ENCODE results near the gene TRIO. TPM values are rescaled to one million over a fixed set of nuclear protein-coding genes. Genes with fewer than 3 reads are reported as not detected.

The TRIO gene
- polyA plus RNA-seq, 1 of the 3 experiments (the other 2 are of a cell fraction): 229 TPM

DNA sequence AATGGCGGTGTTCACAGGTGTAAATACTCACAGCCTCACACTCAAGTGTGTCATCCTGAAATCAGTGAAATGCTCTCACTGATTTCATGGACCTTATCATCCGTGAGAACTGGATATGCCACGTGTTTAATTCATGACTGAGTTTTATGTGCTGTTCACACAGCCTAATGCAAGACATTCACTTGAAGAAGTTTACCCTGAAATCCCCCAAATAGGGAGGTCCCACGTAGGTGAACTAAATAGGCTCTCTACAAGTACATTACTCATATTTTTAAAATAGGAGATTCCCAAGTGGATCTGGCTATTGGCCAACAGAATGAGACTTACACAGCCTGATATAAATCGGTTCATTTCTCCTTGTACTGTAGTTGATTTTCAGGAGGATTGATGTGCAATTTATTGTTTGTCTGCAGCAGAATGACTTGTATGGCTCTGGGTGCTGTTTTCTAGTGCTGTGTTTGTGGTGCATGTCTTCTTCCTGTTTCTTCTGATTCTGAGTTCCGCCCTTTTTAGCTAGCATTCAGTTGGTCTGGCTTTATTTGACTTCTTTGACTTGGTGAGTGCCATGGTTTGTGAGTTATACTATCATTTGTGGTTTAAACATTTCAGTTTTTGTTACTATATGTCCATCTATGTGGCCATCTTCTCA lies 25.1 kb downstream of the TRIO start:
- Histone ChIP-seq H3K4me3 (ENCODE audit: low read depth in 2 of 2, low read length in 1 of 2) (no peak overlapping the region), H3K4me1 (ENCODE audit: control insufficient read depth in 1 of 2, insufficient read depth in 2 of 2, low read depth in 1 of 2, low read length in 1 of 2) (peaks cover 17 to 55% of the 10 kb centered on the region in 2 experiments), H3K4me2 (peak overlapping the region; percentile 22), H3K27me3 (ENCODE audit: insufficient read depth) (no peaks in the 10 kb centered on the region), H3K27ac (ENCODE audit: low read depth in 2 of 2, low read length in 1 of 2) (peak overlapping the region in 1 of 2 experiments; percentile 80), H3K9ac (no peak overlapping the region), H2AFZ (ENCODE audit: low read depth) (no peak overlapping the region), H4K20me1 (ENCODE audit: insufficient read depth) (peaks cover 98% of the 10 kb centered on the region), H3K9me3 (no peaks in the 10 kb centered on the region), H3K9me2 (no peaks in the 10 kb centered on the region), H3K79me2 (ENCODE audit: insufficient read depth) (peaks cover 100% of the 10 kb centered on the region), H3K36me3 (replicated peaks in 1 of 2; ENCODE audit: control insufficient read depth in 1 of 2, insufficient read depth in 2 of 2, low read length in 1 of 2) (peaks cover 3 to 11% of the 10 kb centered on the region in 2 experiments), H3F3A (replicated peaks; ENCODE audit: insufficient read depth) (peaks cover 35% of the 10 kb centered on the region)
- POLR2A ChIA-PET: no interaction called here
- 75% methylated on average over 6 of the region's 6 CpGs for WGBS (ENCODE audit: low lambda C conversion rate)
- DNase-seq: no peak
- TF ChIP-seq, protein P1, sequence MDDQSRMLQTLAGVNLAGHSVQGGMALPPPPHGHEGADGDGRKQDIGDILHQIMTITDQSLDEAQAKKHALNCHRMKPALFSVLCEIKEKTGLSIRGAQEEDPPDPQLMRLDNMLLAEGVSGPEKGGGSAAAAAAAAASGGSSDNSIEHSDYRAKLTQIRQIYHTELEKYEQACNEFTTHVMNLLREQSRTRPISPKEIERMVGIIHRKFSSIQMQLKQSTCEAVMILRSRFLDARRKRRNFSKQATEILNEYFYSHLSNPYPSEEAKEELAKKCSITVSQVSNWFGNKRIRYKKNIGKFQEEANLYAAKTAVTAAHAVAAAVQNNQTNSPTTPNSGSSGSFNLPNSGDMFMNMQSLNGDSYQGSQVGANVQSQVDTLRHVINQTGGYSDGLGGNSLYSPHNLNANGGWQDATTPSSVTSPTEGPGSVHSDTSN (IDR thresholded peaks at IDR 0.05): 0 out of 2 replicates have a peak, but pooled peaks have one; percentile 3
- peak; percentile 59; the same call in 1 of the 2 replicates for TF ChIP-seq NFIC (IDR thresholded peaks at IDR 0.05; ENCODE audit: borderline replicate concordance)
- TF ChIP-seq, protein P2, sequence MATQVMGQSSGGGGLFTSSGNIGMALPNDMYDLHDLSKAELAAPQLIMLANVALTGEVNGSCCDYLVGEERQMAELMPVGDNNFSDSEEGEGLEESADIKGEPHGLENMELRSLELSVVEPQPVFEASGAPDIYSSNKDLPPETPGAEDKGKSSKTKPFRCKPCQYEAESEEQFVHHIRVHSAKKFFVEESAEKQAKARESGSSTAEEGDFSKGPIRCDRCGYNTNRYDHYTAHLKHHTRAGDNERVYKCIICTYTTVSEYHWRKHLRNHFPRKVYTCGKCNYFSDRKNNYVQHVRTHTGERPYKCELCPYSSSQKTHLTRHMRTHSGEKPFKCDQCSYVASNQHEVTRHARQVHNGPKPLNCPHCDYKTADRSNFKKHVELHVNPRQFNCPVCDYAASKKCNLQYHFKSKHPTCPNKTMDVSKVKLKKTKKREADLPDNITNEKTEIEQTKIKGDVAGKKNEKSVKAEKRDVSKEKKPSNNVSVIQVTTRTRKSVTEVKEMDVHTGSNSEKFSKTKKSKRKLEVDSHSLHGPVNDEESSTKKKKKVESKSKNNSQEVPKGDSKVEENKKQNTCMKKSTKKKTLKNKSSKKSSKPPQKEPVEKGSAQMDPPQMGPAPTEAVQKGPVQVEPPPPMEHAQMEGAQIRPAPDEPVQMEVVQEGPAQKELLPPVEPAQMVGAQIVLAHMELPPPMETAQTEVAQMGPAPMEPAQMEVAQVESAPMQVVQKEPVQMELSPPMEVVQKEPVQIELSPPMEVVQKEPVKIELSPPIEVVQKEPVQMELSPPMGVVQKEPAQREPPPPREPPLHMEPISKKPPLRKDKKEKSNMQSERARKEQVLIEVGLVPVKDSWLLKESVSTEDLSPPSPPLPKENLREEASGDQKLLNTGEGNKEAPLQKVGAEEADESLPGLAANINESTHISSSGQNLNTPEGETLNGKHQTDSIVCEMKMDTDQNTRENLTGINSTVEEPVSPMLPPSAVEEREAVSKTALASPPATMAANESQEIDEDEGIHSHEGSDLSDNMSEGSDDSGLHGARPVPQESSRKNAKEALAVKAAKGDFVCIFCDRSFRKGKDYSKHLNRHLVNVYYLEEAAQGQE (IDR thresholded peaks at IDR 0.05; ENCODE audit: low read depth, low read length): no peak
- CTCF ChIA-PET: interaction anchor here (0.7 kb wide), 1 partner anchor 102 kb away, joined by 4 read pairs; no protein-coding TSS in a partner anchor

DNA sequence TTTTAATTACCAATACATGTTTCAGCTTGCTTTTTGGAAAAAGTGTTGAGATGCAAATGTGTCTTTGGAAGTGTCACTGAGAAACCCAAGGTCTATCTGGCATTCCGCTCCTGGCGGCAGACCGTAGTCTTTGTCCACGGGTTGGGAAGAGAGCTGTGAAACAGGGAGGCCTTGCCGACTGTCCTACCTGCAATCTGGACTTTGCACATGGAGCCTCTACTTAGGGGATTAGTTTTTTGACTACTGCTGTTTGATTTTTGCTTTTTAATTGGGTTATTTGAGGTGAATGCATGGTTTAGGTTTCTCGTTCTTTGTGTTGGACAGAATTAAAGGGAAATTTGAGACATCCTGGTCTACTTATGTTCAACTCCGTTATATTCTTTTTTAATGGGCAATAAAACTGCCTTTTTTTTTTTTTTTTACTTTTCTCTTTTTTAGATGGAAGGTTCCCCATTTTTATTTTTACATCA lies 25.7 kb downstream of the TRIO start:
- Histone ChIP-seq H4K20me1 (ENCODE audit: insufficient read depth) (peaks cover 98% of the 10 kb centered on the region), H3K4me1 (ENCODE audit: control insufficient read depth in 1 of 2, insufficient read depth in 2 of 2, low read depth in 1 of 2, low read length in 1 of 2) (peaks cover 23 to 61% of the 10 kb centered on the region in 2 experiments)
- POLR2A ChIA-PET: no interaction called here
- no peak for TF ChIP-seq RXRA (IDR thresholded peaks at IDR 0.05; ENCODE audit: borderline replicate concordance, low read depth)
- no peak for TF ChIP-seq MXI1 (IDR thresholded peaks at IDR 0.05; ENCODE audit: low read depth, low read length)
- no peak for TF ChIP-seq JUND (IDR thresholded peaks at IDR 0.05)
- TF ChIP-seq MEF2A (IDR thresholded peaks at IDR 0.05; ENCODE audit: borderline replicate concordance, low read depth): no peak
- TF ChIP-seq GATA2 (CRISPR knock-in tag; IDR thresholded peaks at IDR 0.05): no peak
- TF ChIP-seq, protein P3, sequence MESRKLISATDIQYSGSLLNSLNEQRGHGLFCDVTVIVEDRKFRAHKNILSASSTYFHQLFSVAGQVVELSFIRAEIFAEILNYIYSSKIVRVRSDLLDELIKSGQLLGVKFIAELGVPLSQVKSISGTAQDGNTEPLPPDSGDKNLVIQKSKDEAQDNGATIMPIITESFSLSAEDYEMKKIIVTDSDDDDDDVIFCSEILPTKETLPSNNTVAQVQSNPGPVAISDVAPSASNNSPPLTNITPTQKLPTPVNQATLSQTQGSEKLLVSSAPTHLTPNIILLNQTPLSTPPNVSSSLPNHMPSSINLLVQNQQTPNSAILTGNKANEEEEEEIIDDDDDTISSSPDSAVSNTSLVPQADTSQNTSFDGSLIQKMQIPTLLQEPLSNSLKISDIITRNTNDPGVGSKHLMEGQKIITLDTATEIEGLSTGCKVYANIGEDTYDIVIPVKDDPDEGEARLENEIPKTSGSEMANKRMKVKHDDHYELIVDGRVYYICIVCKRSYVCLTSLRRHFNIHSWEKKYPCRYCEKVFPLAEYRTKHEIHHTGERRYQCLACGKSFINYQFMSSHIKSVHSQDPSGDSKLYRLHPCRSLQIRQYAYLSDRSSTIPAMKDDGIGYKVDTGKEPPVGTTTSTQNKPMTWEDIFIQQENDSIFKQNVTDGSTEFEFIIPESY (IDR thresholded peaks at IDR 0.05; ENCODE audit: borderline replicate concordance, low read depth): no peak
- TF ChIP-seq, protein P1 (IDR thresholded peaks at IDR 0.05): no peak
- TF ChIP-seq, protein P2 (IDR thresholded peaks at IDR 0.05; ENCODE audit: low read depth, low read length): no peak
- no peak for TF ChIP-seq NRF1 (IDR thresholded peaks at IDR 0.05; ENCODE audit: low read depth, low read length)
- TF ChIP-seq, protein P4, sequence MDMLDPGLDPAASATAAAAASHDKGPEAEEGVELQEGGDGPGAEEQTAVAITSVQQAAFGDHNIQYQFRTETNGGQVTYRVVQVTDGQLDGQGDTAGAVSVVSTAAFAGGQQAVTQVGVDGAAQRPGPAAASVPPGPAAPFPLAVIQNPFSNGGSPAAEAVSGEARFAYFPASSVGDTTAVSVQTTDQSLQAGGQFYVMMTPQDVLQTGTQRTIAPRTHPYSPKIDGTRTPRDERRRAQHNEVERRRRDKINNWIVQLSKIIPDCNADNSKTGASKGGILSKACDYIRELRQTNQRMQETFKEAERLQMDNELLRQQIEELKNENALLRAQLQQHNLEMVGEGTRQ (IDR thresholded peaks at IDR 0.05; ENCODE audit: borderline replicate concordance, low read depth, low read length): no peak

More for the DNA sequence above, 25.7 kb downstream of the TRIO start:
- no peak for DNase-seq
- no peaks in the 10 kb centered on the region for H3K9me2 ChIP-seq
- CTCF ChIA-PET: interaction anchor here (0.7 kb wide), 1 partner anchor 101 kb away, joined by 4 read pairs; no protein-coding TSS in a partner anchor
- peak overlapping the region; percentile 2; the same call in 1 of the 2 replicates for H3K4me2 ChIP-seq
- H3K4me3 ChIP-seq (ENCODE audit: low read depth in 2 of 2, low read length in 1 of 2): no peak overlapping the region
- peaks cover 100% of the 10 kb centered on the region for H3K79me2 ChIP-seq (ENCODE audit: insufficient read depth)
- peaks cover 32% of the 10 kb centered on the region for H3F3A ChIP-seq (replicated peaks; ENCODE audit: insufficient read depth)
- peak overlapping the region in 1 of 2 experiments; percentile 80; a peak in 1 of 4 replicates for H3K27ac ChIP-seq (ENCODE audit: low read depth in 2 of 2, low read length in 1 of 2)
- H3K36me3 ChIP-seq (replicated peaks in 1 of 2; ENCODE audit: control insufficient read depth in 1 of 2, insufficient read depth in 2 of 2, low read length in 1 of 2): peaks cover 3 to 8% of the 10 kb centered on the region in 2 experiments
- H3K9me3 ChIP-seq: no peaks in the 10 kb centered on the region
- no peaks in the 10 kb centered on the region for H3K27me3 ChIP-seq (ENCODE audit: insufficient read depth)
- H2AFZ ChIP-seq (ENCODE audit: low read depth): no peak overlapping the region
- no peak overlapping the region for H3K9ac ChIP-seq
- WGBS (ENCODE audit: low lambda C conversion rate): 91% methylated on average over 7 of the region's 7 CpGs
